ENCODE measurements around the gene CLPTM1. TPM values are rescaled to one million over a fixed set of nuclear protein-coding genes. Genes with fewer than 3 reads are reported as not detected.

Gene CLPTM1
- total and polyA plus RNA-seq, 2 of the 8 experiments (the other 6 are each of a cell fraction or from before 2014, with no cell fraction given), result 84.8 to 108 TPM

GRCh38 chr19:44949550-44949949, 5.6 kb upstream of the CLPTM1 start:
- DNase-seq (ENCODE audit: low read depth in 1 of 2, low spot score in 2 of 2) (no peak), FAIRE-seq (no peak)
- Histone ChIP-seq H4K8ac (ENCODE audit: extremely low read depth, insufficient read depth, low read length) (no peak overlapping the region), H3K4ac (replicated peaks; ENCODE audit: insufficient read length, low read depth, low read length) (no peak overlapping the region), H4K20me1 (replicated peaks in 1 of 2; ENCODE audit: control insufficient read depth in 1 of 2, insufficient read depth in 2 of 2, low read length in 2 of 2) (peaks cover 0 to 2% of the 10 kb centered on the region in 2 experiments), H3K36me3 (ENCODE audit: control insufficient read depth in 2 of 4, insufficient read depth in 4 of 4, low read length in 3 of 4) (no peaks in the 10 kb centered on the region), H2BK15ac (ENCODE audit: low read length) (no peak overlapping the region), H4K91ac (replicated peaks; ENCODE audit: insufficient read length, low read length) (no peak overlapping the region), H2BK20ac (ENCODE audit: low read length) (no peak overlapping the region), H3K23me2 (ENCODE audit: low read depth, low read length) (0 out of 2 replicates have a peak, but pooled peaks cover 3% of the 10 kb centered on the region), H4K5ac (ENCODE audit: insufficient read length, low read depth, low read length) (no peak overlapping the region), H2BK120ac (replicated peaks; ENCODE audit: low read depth, low read length) (no peak overlapping the region), H3K23ac (ENCODE audit: insufficient read length) (no peak overlapping the region), H3K27ac (ENCODE audit: low read depth, low read length) (no peak overlapping the region), H2BK5ac (ENCODE audit: low read depth, low read length) (no peak overlapping the region), H3K27me3 (replicated peaks in 1 of 4; ENCODE audit: control insufficient read depth in 3 of 4, extremely low read depth in 1 of 4, insufficient read depth in 3 of 4, low read length in 3 of 4) (no peaks in the 10 kb centered on the region), H3K9me3 (ENCODE audit: insufficient read depth in 2 of 2, low read depth in 1 of 2, low read length in 1 of 2) (no peaks in the 10 kb centered on the region), H3K18ac (ENCODE audit: extremely low read depth, low read length) (no peak overlapping the region), H2AK5ac (ENCODE audit: low read depth, low read length) (no peak overlapping the region), H2AFZ (ENCODE audit: low read length) (no peak overlapping the region), H3K79me1 (ENCODE audit: low read depth, low read length) (no peaks in the 10 kb centered on the region), H3K9ac (replicated peaks in 1 of 4; ENCODE audit: extremely low read depth in 1 of 4, low read depth in 3 of 4, low read length in 3 of 4) (no peak overlapping the region), H3K4me2 (ENCODE audit: insufficient read depth in 1 of 2, low read depth in 2 of 2, low read length in 2 of 2) (no peak overlapping the region), H3K79me2 (ENCODE audit: control insufficient read depth in 1 of 2, insufficient read depth in 2 of 2, low read length in 2 of 2) (peaks cover 0 to 3% of the 10 kb centered on the region in 2 experiments; a peak in 1 of 4 replicates), H3K14ac (ENCODE audit: insufficient read length) (no peak overlapping the region), H2BK12ac (ENCODE audit: low read depth, low read length) (no peak overlapping the region), H3K4me1 (replicated peaks in 1 of 4; ENCODE audit: control insufficient read depth in 3 of 4, insufficient read depth in 4 of 4, low read length in 3 of 4) (no peaks in the 10 kb centered on the region; a peak in 1 of 7 replicates), H3K4me3 (ENCODE audit: extremely low read depth in 1 of 4, insufficient read depth in 2 of 4, low read depth in 3 of 4, low read length in 4 of 4) (no peak overlapping the region), H3K56ac (replicated peaks; ENCODE audit: insufficient read length, low read depth, low read length) (no peak overlapping the region)
- 82% methylated on average over 9 of the region's 9 CpGs; no CpG with 5 or more reads in 1 of the 2 experiments for WGBS, 2 experiments (ENCODE audit: extremely low coverage in 1 of 2, insufficient coverage in 1 of 2, insufficient read length in 1 of 2, insufficient replicate concordance in 2 of 2, low coverage in 1 of 2, low lambda C conversion rate in 2 of 2, missing lambda C conversion rate in 1 of 2)
- ChIA-PET POLR2A (ENCODE audit: partially characterized antibody) (interaction anchor here (1.0 to 11.6 kb wide), 3 partner anchors 34 to 45 kb away, joined by 3 to 121 read pairs (median 3); partner anchors contain the start of gene APOE), CTCF (ENCODE audit: partially characterized antibody) (interaction anchor here (0.5 to 8.3 kb wide), 4 partner anchors 43 to 1172 kb away, joined by 3 to 201 read pairs (median 3); partner anchors contain the start of gene APOE)
- TF ChIP-seq CTBP2 (IDR thresholded peaks at IDR 0.05; ENCODE audit: borderline replicate concordance, insufficient read depth, insufficient read length, low read length) (no peak), TBP (IDR thresholded peaks at IDR 0.05; ENCODE audit: low read depth, low read length) (no peak), BACH1 (IDR thresholded peaks at IDR 0.05; ENCODE audit: low read length) (no peak), TAF7 (optimal IDR thresholded peaks at IDR 0.05; ENCODE audit: borderline replicate concordance, low read depth, low read length) (no peak), E2F6 (IDR thresholded peaks at IDR 0.05) (no peak), MAX (IDR thresholded peaks at IDR 0.05) (no peak), TEAD4 (IDR thresholded peaks at IDR 0.05; ENCODE audit: low read depth, low read length) (no peak), POU5F1 (IDR thresholded peaks at IDR 0.05; ENCODE audit: low read depth, low read length) (no peak), SAP30 (IDR thresholded peaks at IDR 0.05; ENCODE audit: insufficient read depth, insufficient replicate concordance, low read length) (no peak), RXRA (IDR thresholded peaks at IDR 0.05; ENCODE audit: insufficient read depth, low read depth, low read length) (no peak), ASH2L (IDR thresholded peaks at IDR 0.05; ENCODE audit: low read length) (no peak), NANOG (IDR thresholded peaks at IDR 0.05; ENCODE audit: insufficient read depth, low read depth, low read length, poor library complexity, severe bottlenecking) (no peak), SP4 (IDR thresholded peaks at IDR 0.05; ENCODE audit: low read length) (no peak)
